Endothelial cell (in vitro differentiated cells): ENCODE data around the gene MARCOL. TPM values are rescaled to one million over a fixed set of nuclear protein-coding genes. Genes with fewer than 3 reads are reported as not detected.
"Not testable (repeated sequence)": the region's sequence is repeated elsewhere in the genome, so short reads cannot be mapped to it uniquely, and the experiment has no call there.

ENCODE experiments used
- DNase-seq: peaks from one replicate; pipeline ENCODE4 v3.0.0; 2021; ENCODE audit warnings: low spot score
- H3K27ac Mint-ChIP-seq: one replicate; pipeline ENCODE4 v1.8.0; 2021; ENCODE audit warnings: mixed read lengths, inconsistent platforms; ENCODE audit not compliant: unreplicated experiment
- H3K27me3 Mint-ChIP-seq: one replicate; pipeline ENCODE4 v1.8.0; 2021; ENCODE audit warnings: mild to moderate bottlenecking, moderate library complexity, mixed read lengths, inconsistent platforms; ENCODE audit not compliant: unreplicated experiment
- H3K36me3 Mint-ChIP-seq: one replicate; pipeline ENCODE4 v1.8.0; 2021; ENCODE audit warnings: mild to moderate bottlenecking, low read depth, mixed read lengths, inconsistent platforms; ENCODE audit not compliant: unreplicated experiment
- H3K4me1 Mint-ChIP-seq: one replicate; pipeline ENCODE4 v1.8.0; 2021; ENCODE audit warnings: mild to moderate bottlenecking, mixed read lengths, inconsistent platforms; ENCODE audit not compliant: unreplicated experiment
- H3K4me3 Mint-ChIP-seq: one replicate; pipeline ENCODE4 v1.8.0; 2021; ENCODE audit warnings: mild to moderate bottlenecking, mixed read lengths, inconsistent platforms; ENCODE audit not compliant: unreplicated experiment
- H3K9me3 Mint-ChIP-seq: one replicate; pipeline ENCODE4 v1.8.0; 2021; ENCODE audit warnings: mixed read lengths, inconsistent platforms; ENCODE audit not compliant: unreplicated experiment
- CTCF ChIP-seq: fragments of 200-600 bp; sonication (generic); IDR thresholded peaks from one replicate; pipeline ENCODE4 v1.5.0; 2021; ENCODE audit warnings: antibody characterized with exemption; ENCODE audit not compliant: unreplicated experiment
- total RNA-seq: library from RNA; stranded (reverse); fragmentation: NEBNext Ultra II Directional; extraction: Animal tissue kit (Norgen Biotek cat#: 25700); gene quantifications from one replicate; pipeline ENCODE4 v1.2.1, GENCODE V29; 2021; ENCODE audit not compliant: unreplicated experiment

MARCOL gene
- total RNA-seq, 1 donor from 2014 or later, result not detected

DNA sequence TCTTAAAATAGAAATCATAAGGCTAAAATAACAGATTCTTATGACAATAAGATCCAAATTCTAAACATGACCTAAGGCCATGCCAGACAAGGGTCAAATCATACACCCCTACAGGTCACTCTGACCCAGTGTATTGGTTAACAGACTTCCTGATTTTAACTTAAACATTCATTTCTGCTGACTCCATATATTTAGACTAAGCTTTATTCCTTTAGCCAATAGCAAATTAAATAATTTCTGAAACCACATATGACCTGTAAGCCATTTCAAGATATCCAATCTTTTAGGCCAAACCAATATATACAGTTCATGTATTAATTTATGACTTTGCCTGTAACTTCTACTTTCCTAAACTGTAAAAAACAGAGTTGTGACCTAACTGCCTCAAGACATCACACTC, 22.9 kb downstream of the MARCOL start:
- no peaks in the 10 kb centered on the region for H3K27me3 Mint-ChIP-seq
- no peak for TF ChIP-seq CTCF
- DNase-seq, result no peak
- H3K4me3 Mint-ChIP-seq, result no peak overlapping the region
- H3K4me1 Mint-ChIP-seq, result no peaks in the 10 kb centered on the region
- no peak overlapping the region for H3K27ac Mint-ChIP-seq
- no peaks in the 10 kb centered on the region for H3K36me3 Mint-ChIP-seq
- H3K9me3 Mint-ChIP-seq, result no peaks in the 10 kb centered on the region

- no peak for DNase-seq
- no peaks in the 10 kb centered on the region for H3K36me3 Mint-ChIP-seq
- H3K4me3 Mint-ChIP-seq, result no peak overlapping the region
- no peak overlapping the region for H3K27ac Mint-ChIP-seq
- TF ChIP-seq CTCF, result no peak
- no peaks in the 10 kb centered on the region for H3K4me1 Mint-ChIP-seq
- no peaks in the 10 kb centered on the region for H3K27me3 Mint-ChIP-seq
- H3K9me3 Mint-ChIP-seq, result no peaks in the 10 kb centered on the region
These were observed 29.6 kb downstream of the MARCOL start for GRCh38 chr5:148267962-148268361.

GRCh38 chr5:148268566-148268965, 30.2 kb downstream of the MARCOL start, which contains the start of gene SPINK13:
Gene SPINK13, plus strand, starts transcription at chr5:148268794. Its CDS starts 1,279 bp downstream, at chr5:148270073.
- no peak for TF ChIP-seq CTCF
- H3K4me1 Mint-ChIP-seq, result no peaks in the 10 kb centered on the region
- H3K4me3 Mint-ChIP-seq, result no peak within 1 kb of the TSS
- DNase-seq, result no peak
- no peaks in the 10 kb centered on the region for H3K36me3 Mint-ChIP-seq
- H3K27me3 Mint-ChIP-seq, result no peaks in the 10 kb centered on the region
- no peaks in the 10 kb centered on the region for H3K9me3 Mint-ChIP-seq
- H3K27ac Mint-ChIP-seq, result no peak within 1 kb of the TSS

GRCh38 chr5:148275129-148275528, 36.8 kb downstream of the MARCOL start:
- not testable (repeated sequence) for H3K36me3 Mint-ChIP-seq, H3K4me3 Mint-ChIP-seq, DNase-seq, H3K9me3 Mint-ChIP-seq, H3K27me3 Mint-ChIP-seq, H3K27ac Mint-ChIP-seq, H3K4me1 Mint-ChIP-seq

DNA sequence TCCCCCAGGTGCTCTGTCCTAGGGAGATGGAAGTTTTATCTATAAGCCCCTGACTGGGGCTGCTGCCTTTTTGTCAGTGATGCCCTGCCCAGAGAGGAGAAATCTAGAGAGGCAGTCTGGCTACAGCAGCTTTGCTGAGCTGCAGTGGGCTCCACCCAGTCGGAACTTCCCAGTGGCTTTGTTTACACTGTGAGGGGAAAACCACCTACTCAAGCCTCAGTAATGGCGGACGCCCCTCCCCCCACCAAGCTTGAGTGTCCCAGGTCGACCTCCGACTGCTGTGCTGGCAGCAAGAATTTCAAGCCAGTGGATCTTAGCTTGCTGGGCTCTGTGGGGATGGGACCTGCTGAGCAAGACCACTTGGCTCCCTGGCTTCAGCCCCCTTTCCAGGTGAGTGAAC, 42.6 kb downstream of the MARCOL start:
- H3K4me3 Mint-ChIP-seq, DNase-seq, H3K9me3 Mint-ChIP-seq, H3K27me3 Mint-ChIP-seq, H3K4me1 Mint-ChIP-seq, H3K36me3 Mint-ChIP-seq, H3K27ac Mint-ChIP-seq: not testable (repeated sequence)

- not testable (repeated sequence) for H3K27me3 Mint-ChIP-seq, H3K36me3 Mint-ChIP-seq, DNase-seq, H3K4me1 Mint-ChIP-seq, H3K4me3 Mint-ChIP-seq, H3K27ac Mint-ChIP-seq, H3K9me3 Mint-ChIP-seq
These were observed 43.0 kb downstream of the MARCOL start for GRCh38 chr5:148281336-148281735.
